Psoas muscle (tissue), 8 donors: Measurements from ENCODE around the gene AKR7A2. TPM values are rescaled to one million over a fixed set of nuclear protein-coding genes. Genes with fewer than 3 reads are reported as not detected.
"Not testable (repeated sequence)": the region's sequence is repeated elsewhere in the genome, so short reads cannot be mapped to it uniquely, and the experiment has no call there.

Experiments used
- ATAC-seq, 4 donors: fragments of 200-7000 bp; cut with Tn5 transposase; one replicate each; pipeline ENCODE4 v1.9.1; 2020; ENCODE audit warnings: moderate library complexity in 3 of 4, mild to moderate bottlenecking in 2 of 4
- DNase-seq, 2 donors: peaks; one replicate each; pipeline ENCODE4 v3.0.0-alpha.2; 2020
- H3K27ac ChIP-seq: fragments of 200-600 bp; one replicate; pipeline ENCODE4 v1.8.0; 2022
- H3K27me3 ChIP-seq, 3 donors: fragments of 200-600 bp in 1 of 3; one replicate each; pipeline versions ENCODE4 v1.6.1 to v1.8.0; 2013 to 2022; ENCODE audit warnings: low read length in 2 of 3, mild to moderate bottlenecking in 2 of 3, moderate library complexity in 1 of 3; ENCODE audit not compliant: insufficient read depth in 3 of 3
- H3K36me3 ChIP-seq, 2 donors: fragments of 200-600 bp in 1 of 2; one replicate each; pipeline versions ENCODE4 v1.6.1 to v1.8.0; 2013 to 2022; ENCODE audit warnings: low read depth in 1 of 2, mild to moderate bottlenecking in 1 of 2, moderate library complexity in 1 of 2; ENCODE audit not compliant: insufficient read depth in 1 of 2
- H3K4me1 ChIP-seq: fragments of 200-600 bp; one replicate; pipeline ENCODE4 v1.8.0; 2022
- H3K4me3 ChIP-seq: fragments of 200-600 bp; one replicate; pipeline ENCODE4 v1.8.0; 2022; ENCODE audit warnings: mild to moderate bottlenecking
- H3K9me3 ChIP-seq: fragments of 200-600 bp; one replicate; pipeline ENCODE4 v1.8.0; 2022
- whole genome bisulfite sequencing, 3 donors: extraction: QIAGEN DNeasy Blood & Tissue Kit; methylation state at CpG; one replicate each; pipeline versions ENCODE4 v1.1.6 to v1.1.7; 2013; 5-methylcytosine and 5-hydroxymethylcytosine counted together
- intact Hi-C, 2 donors: fragments of 100-400 bp; cut with DNase I; formaldehyde crosslinking; loops; one replicate each; pipeline versions ENCODE4 v1.11.0 to v1.14.2; 2022
- polyA plus RNA-seq, 3 donors: library from polyadenylated mRNA; stranded (reverse); fragments of 200-250 nt; gene quantifications; one replicate each; pipeline ENCODE4 v1.2.3, GENCODE V29; 2013
- total RNA-seq, 4 donors: library from RNA; stranded (reverse); fragmentation: NEBNext Ultra II Directional in 2 of 4; extraction: Animal tissue kit (Norgen Biotek cat#: 25700) in 2 of 4; gene quantifications; one replicate each; pipeline versions ENCODE4 v1.2.1 to v1.2.4, GENCODE V29; 2021 to 2023
- TF ChIP-seq, protein P1 (sequence below): fragments of 200-600 bp; IDR thresholded peaks from one replicate; pipeline ENCODE4 v1.8.0; 2022; ENCODE audit warnings: antibody characterized with exemption
- donor health status: healthy with polysubstance abuse.
- donor health status: DM: no; HTN: no; CAD: no; lungs with moderate emphysema.
- donor health status: Bipolar disorder and iron deficiency.
- donor health status: healthy.
- donor health status: DM: yes; HTN: yes; CAD: no.
- donor health status: DM: no; HTN: no; CAD: no.
- donor health status: DM: no; HTN: no; CAD: no.
- donor health status: DM: yes; HTN: yes; CAD: no.

Gene AKR7A2
- total and polyA plus RNA-seq, 7 donors: 24.6 to 52.2 (median 30.3) TPM

- H3K4me1 ChIP-seq: peaks cover 6% of the 10 kb centered on the region
- TF ChIP-seq, protein P1, sequence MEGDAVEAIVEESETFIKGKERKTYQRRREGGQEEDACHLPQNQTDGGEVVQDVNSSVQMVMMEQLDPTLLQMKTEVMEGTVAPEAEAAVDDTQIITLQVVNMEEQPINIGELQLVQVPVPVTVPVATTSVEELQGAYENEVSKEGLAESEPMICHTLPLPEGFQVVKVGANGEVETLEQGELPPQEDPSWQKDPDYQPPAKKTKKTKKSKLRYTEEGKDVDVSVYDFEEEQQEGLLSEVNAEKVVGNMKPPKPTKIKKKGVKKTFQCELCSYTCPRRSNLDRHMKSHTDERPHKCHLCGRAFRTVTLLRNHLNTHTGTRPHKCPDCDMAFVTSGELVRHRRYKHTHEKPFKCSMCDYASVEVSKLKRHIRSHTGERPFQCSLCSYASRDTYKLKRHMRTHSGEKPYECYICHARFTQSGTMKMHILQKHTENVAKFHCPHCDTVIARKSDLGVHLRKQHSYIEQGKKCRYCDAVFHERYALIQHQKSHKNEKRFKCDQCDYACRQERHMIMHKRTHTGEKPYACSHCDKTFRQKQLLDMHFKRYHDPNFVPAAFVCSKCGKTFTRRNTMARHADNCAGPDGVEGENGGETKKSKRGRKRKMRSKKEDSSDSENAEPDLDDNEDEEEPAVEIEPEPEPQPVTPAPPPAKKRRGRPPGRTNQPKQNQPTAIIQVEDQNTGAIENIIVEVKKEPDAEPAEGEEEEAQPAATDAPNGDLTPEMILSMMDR: no peak
- no peaks in the 10 kb centered on the region for H3K27me3 ChIP-seq
- no peak overlapping the region for H3K27ac ChIP-seq
- ATAC-seq (no peak), DNase-seq (no peak)
- peaks cover 8 to 64% of the 10 kb centered on the region in 2 donors for H3K36me3 ChIP-seq
- intact Hi-C loops: no loop called here
- H3K9me3 ChIP-seq: no peaks in the 10 kb centered on the region
- no peak overlapping the region for H3K4me3 ChIP-seq
- WGBS, 3 donors: 87 to 96% (median 93%) methylated on average over 11 of the region's 11 CpGs
Measured at GRCh38 chr1:19305880-19306279, 6.1 kb downstream of the AKR7A2 start.

DNA sequence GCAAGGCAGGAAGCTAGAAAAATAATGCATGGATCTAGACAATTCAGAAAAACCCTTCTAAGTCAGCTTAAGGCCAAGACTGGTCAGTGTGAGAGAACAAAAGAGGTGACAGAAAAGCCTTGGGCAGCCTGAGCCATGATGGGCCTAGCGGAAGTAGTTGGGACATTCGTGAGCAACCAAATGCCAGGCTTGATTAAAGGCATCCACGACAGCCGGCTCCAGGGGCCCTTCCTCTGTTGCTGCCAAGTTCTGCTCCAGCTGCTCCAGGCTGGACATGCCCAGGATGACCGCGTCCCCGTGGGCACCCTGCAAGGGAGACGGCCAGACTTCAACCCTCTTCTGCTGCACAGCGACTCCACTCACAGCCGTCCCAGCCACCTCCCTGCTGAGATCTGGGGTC, 7.9 kb downstream of the AKR7A2 start:
- H3K4me3 ChIP-seq, ATAC-seq, DNase-seq, H3K4me1 ChIP-seq, H3K27ac ChIP-seq, H3K27me3 ChIP-seq, H3K9me3 ChIP-seq, intact Hi-C loops: not testable (repeated sequence)
- 50 to 69% (median 66%) methylated on average over 7 to 10 of the region's 10 CpGs for WGBS, 3 donors
- peaks cover 8 to 64% of the 10 kb centered on the region in 2 donors for H3K36me3 ChIP-seq

DNA sequence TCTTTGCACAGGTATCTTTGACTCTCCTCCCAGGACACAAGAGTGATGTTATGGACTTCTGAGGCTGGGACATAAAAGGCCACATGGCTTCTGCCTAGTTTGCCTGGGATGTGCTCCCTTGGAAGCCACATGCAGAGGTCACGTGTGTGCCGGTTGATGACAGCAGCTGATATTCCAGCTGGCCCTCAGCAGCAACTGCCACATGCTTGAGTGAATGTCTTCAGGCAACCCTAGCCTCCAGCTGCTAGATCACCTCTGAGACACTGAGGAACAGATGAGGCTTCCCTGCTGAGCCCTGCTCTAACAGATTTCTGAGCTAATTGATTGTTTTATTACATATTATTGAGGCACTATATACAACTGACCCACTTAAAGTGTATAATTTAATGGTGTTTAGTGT, 11.7 kb downstream of the AKR7A2 start:
- ATAC-seq (no peak), DNase-seq (no peak)
- intact Hi-C loops: no loop called here
- no peak overlapping the region for H3K4me3 ChIP-seq
- no peaks in the 10 kb centered on the region for H3K9me3 ChIP-seq
- TF ChIP-seq, protein P1: no peak
- H3K36me3 ChIP-seq: peaks cover 3 to 30% of the 10 kb centered on the region in 2 donors
- no peaks in the 10 kb centered on the region for H3K4me1 ChIP-seq
- WGBS, 3 donors: 26 to 40% (median 28%) methylated on average over 2 of the region's 2 CpGs
- H3K27me3 ChIP-seq: no peaks in the 10 kb centered on the region
- H3K27ac ChIP-seq: no peak overlapping the region

GRCh38 chr1:19294638-19295037, 17.3 kb downstream of the AKR7A2 start:
- Histone ChIP-seq H3K27ac (no peak overlapping the region), H3K9me3 (peaks cover 8% of the 10 kb centered on the region), H3K36me3 (no peaks in the 10 kb centered on the region), H3K4me3 (no peak overlapping the region), H3K27me3 (no peaks in the 10 kb centered on the region), H3K4me1 (peaks cover 2% of the 10 kb centered on the region)
- no peak for DNase-seq
- TF ChIP-seq, protein P1: no peak
- intact Hi-C loops: no loop called here
- no peak for ATAC-seq
- WGBS, 3 donors: 83 to 100% (median 99%) methylated on average over 2 of the region's 2 CpGs

- Histone ChIP-seq H3K27me3 (no peaks in the 10 kb centered on the region), H3K36me3 (no peaks in the 10 kb centered on the region), H3K9me3 (no peaks in the 10 kb centered on the region), H3K4me1 (peaks cover 8% of the 10 kb centered on the region), H3K27ac (no peak overlapping the region), H3K4me3 (peak overlapping the region; percentile 69)
- intact Hi-C loops: no loop called here
- WGBS, 3 donors: 20 to 34% (median 29%) methylated on average over 2 of the region's 2 CpGs
- TF ChIP-seq, protein P1: no peak
- ATAC-seq (peak in 3 of 4 donors; percentile 17 to 31 (median 18)), DNase-seq (no peak)
Measured at GRCh38 chr1:19289244-19289643, 22.7 kb downstream of the AKR7A2 start.

GRCh38 chr1:19288324-19289241, 23.4 kb downstream of the AKR7A2 start, which contains the start of gene AKR7A3:
Gene AKR7A3, minus strand, starts transcription at chr1:19288770. Its CDS starts 61 bp downstream, at chr1:19288709.
- ATAC-seq: peak; percentile 86 to 94 (median 92)
- H3K27ac ChIP-seq, H3K9me3 ChIP-seq, H3K36me3 ChIP-seq, H3K4me1 ChIP-seq, H3K27me3 ChIP-seq, intact Hi-C loops: not testable (repeated sequence)
- peak; percentile 61 to 76 for DNase-seq
- 11 to 12% (median 12%) methylated on average over 46 to 73 of the region's 82 CpGs for WGBS, 3 donors
- peak within 1 kb of the TSS; percentile 69 for H3K4me3 ChIP-seq
